ENCODE data around the gene L3MBTL3. TPM values are rescaled to one million over a fixed set of nuclear protein-coding genes. Genes with fewer than 3 reads are reported as not detected.
A peak's percentile ranks its signal among the peaks of the same experiment; 100 is the strongest.

Gene L3MBTL3
- polyA plus RNA-seq, 1 of the 3 experiments (the other 2 are of a cell fraction) = 12.6 TPM

DNA sequence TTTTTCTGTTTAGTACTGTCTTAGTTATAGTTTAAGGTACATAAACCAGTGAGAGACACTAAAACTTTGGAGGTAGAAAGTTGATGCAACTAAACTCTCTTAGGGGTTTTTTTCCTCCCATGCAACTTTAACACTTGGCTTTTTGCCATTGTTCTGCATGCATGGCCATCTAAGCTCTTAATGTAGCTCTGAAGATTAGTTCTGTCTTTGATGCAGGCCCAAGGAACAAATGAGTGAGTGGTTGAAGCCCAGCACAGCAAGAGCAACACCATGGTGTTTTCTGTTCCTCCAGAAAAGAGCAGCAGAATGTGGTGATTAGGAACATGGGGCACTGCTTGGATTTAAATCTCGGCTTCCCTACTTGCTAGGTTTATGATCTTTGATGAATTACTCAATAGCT lies 89.3 kb downstream of the L3MBTL3 start (continued):
- TF ChIP-seq GATA2 (CRISPR knock-in tag; IDR thresholded peaks at IDR 0.05) (no peak), FOSL2 (IDR thresholded peaks at IDR 0.05; ENCODE audit: borderline replicate concordance, low read depth) (no peak), EP300 (IDR thresholded peaks at IDR 0.05; ENCODE audit: borderline replicate concordance in 1 of 2, low read depth in 1 of 2, low read length in 1 of 2) (no peak), SMC3 (IDR thresholded peaks at IDR 0.05; ENCODE audit: low read depth, low read length) (no peak)

DNA sequence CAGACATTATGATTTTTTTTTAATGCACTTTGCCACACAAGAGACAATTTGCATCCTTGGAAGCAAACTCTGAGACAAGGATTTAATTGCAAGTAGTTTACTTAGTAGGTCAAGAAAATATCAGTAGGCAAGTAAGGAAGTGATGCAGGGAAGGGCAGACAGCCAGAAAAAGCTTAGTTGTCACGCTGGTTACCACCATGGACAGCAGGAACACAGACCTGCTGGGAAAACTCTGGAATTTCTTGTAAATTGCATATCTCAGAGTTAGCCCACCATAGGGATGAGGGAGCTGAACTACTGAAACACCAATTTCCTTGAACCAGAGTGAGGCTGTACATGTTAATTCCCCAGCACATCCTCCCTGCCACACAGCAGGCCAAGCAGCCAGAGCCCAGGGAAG lies 92.7 kb downstream of the L3MBTL3 start:
- 84% methylated on average over 1 of the region's 1 CpG for WGBS (ENCODE audit: low lambda C conversion rate)
- no peak overlapping the region for H3K27ac ChIP-seq (ENCODE audit: low read depth in 2 of 2, low read length in 1 of 2)
- POLR2A ChIA-PET = no interaction called here
- H3K4me2 ChIP-seq = no peak overlapping the region
- no peak for DNase-seq
- H3K9me3 ChIP-seq = no peaks in the 10 kb centered on the region
- H4K20me1 ChIP-seq (ENCODE audit: insufficient read depth) = no peaks in the 10 kb centered on the region
- no peak overlapping the region for H2AFZ ChIP-seq (ENCODE audit: low read depth)
- TF ChIP-seq, protein P1, sequence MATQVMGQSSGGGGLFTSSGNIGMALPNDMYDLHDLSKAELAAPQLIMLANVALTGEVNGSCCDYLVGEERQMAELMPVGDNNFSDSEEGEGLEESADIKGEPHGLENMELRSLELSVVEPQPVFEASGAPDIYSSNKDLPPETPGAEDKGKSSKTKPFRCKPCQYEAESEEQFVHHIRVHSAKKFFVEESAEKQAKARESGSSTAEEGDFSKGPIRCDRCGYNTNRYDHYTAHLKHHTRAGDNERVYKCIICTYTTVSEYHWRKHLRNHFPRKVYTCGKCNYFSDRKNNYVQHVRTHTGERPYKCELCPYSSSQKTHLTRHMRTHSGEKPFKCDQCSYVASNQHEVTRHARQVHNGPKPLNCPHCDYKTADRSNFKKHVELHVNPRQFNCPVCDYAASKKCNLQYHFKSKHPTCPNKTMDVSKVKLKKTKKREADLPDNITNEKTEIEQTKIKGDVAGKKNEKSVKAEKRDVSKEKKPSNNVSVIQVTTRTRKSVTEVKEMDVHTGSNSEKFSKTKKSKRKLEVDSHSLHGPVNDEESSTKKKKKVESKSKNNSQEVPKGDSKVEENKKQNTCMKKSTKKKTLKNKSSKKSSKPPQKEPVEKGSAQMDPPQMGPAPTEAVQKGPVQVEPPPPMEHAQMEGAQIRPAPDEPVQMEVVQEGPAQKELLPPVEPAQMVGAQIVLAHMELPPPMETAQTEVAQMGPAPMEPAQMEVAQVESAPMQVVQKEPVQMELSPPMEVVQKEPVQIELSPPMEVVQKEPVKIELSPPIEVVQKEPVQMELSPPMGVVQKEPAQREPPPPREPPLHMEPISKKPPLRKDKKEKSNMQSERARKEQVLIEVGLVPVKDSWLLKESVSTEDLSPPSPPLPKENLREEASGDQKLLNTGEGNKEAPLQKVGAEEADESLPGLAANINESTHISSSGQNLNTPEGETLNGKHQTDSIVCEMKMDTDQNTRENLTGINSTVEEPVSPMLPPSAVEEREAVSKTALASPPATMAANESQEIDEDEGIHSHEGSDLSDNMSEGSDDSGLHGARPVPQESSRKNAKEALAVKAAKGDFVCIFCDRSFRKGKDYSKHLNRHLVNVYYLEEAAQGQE (IDR thresholded peaks at IDR 0.05; ENCODE audit: low read depth, low read length) = peak; percentile 65; the same call in 1 of the 2 replicates
- no peak for TF ChIP-seq FOSL2 (IDR thresholded peaks at IDR 0.05; ENCODE audit: borderline replicate concordance, low read depth)
- peaks cover 0 to 55% of the 10 kb centered on the region in 2 experiments for H3K36me3 ChIP-seq (replicated peaks in 1 of 2; ENCODE audit: control insufficient read depth in 1 of 2, insufficient read depth in 2 of 2, low read length in 1 of 2)
- CTCF ChIA-PET = no interaction called here
- H3K4me3 ChIP-seq (ENCODE audit: low read depth in 2 of 2, low read length in 1 of 2) = no peak overlapping the region
- no peaks in the 10 kb centered on the region for H3F3A ChIP-seq (replicated peaks; ENCODE audit: insufficient read depth)
- H3K9ac ChIP-seq = no peak overlapping the region
- peaks cover 5 to 8% of the 10 kb centered on the region in 2 experiments; a peak in 2 of 4 replicates for H3K4me1 ChIP-seq (ENCODE audit: control insufficient read depth in 1 of 2, insufficient read depth in 2 of 2, low read depth in 1 of 2, low read length in 1 of 2)
- no peaks in the 10 kb centered on the region for H3K79me2 ChIP-seq (ENCODE audit: insufficient read depth)
- no peaks in the 10 kb centered on the region for H3K27me3 ChIP-seq (ENCODE audit: insufficient read depth)
- no peaks in the 10 kb centered on the region for H3K9me2 ChIP-seq

DNA sequence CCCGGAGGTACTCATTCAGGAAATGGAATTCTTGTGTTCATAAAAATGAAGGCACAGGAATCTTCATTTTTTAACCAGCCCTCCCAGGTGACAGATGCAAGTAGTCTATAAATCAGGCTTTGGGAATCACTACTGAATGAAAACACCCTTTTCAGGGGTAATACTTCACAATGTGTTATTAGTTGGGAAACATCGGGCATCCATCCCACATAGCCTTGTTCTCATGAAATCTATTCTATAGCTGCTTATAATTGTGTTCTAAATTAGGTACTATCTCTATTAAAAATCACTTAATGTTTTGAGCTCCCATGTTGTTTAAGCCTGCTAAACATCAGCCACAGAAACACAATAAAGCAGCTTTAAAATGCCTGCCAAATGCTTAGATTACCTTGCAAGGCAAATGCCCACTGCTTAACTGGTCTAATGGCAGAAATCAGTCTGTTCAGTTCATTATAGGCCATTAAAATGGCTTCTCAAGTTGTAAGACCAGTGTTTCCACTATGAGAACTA lies 94.9 kb downstream of the L3MBTL3 start:
- 63% methylated on average over 2 of the region's 2 CpGs for WGBS (ENCODE audit: low lambda C conversion rate)
- CTCF ChIA-PET = no interaction called here
- H3K4me1 ChIP-seq (ENCODE audit: control insufficient read depth in 1 of 2, insufficient read depth in 2 of 2, low read depth in 1 of 2, low read length in 1 of 2) = peaks cover 5 to 8% of the 10 kb centered on the region in 2 experiments; a peak in 2 of 4 replicates
- TF ChIP-seq RXRA (IDR thresholded peaks at IDR 0.05; ENCODE audit: borderline replicate concordance, low read depth) = no peak
- no peak for TF ChIP-seq EZH2phosphoT487 (IDR thresholded peaks at IDR 0.05; ENCODE audit: borderline replicate concordance, low read depth)
- TF ChIP-seq, protein P2, sequence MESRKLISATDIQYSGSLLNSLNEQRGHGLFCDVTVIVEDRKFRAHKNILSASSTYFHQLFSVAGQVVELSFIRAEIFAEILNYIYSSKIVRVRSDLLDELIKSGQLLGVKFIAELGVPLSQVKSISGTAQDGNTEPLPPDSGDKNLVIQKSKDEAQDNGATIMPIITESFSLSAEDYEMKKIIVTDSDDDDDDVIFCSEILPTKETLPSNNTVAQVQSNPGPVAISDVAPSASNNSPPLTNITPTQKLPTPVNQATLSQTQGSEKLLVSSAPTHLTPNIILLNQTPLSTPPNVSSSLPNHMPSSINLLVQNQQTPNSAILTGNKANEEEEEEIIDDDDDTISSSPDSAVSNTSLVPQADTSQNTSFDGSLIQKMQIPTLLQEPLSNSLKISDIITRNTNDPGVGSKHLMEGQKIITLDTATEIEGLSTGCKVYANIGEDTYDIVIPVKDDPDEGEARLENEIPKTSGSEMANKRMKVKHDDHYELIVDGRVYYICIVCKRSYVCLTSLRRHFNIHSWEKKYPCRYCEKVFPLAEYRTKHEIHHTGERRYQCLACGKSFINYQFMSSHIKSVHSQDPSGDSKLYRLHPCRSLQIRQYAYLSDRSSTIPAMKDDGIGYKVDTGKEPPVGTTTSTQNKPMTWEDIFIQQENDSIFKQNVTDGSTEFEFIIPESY (IDR thresholded peaks at IDR 0.05; ENCODE audit: borderline replicate concordance, low read depth) = no peak
- no peak for TF ChIP-seq SMC3 (IDR thresholded peaks at IDR 0.05; ENCODE audit: low read depth, low read length)
- TF ChIP-seq TCF12 (IDR thresholded peaks at IDR 0.05) = no peak
- no peak for TF ChIP-seq POLR2AphosphoS5 (IDR thresholded peaks at IDR 0.05; ENCODE audit: low read depth, low read length)
- TF ChIP-seq GABPA (IDR thresholded peaks at IDR 0.05; ENCODE audit: low read depth) = no peak
- TF ChIP-seq YY1 (IDR thresholded peaks at IDR 0.05; ENCODE audit: low read depth) = no peak
- TF ChIP-seq ELF1 (IDR thresholded peaks at IDR 0.05) = no peak
- TF ChIP-seq CHD2 (IDR thresholded peaks at IDR 0.05; ENCODE audit: low read length, partially characterized antibody) = no peak
- no peak for TF ChIP-seq GATA2 (CRISPR knock-in tag; IDR thresholded peaks at IDR 0.05)
- TF ChIP-seq EP300 (IDR thresholded peaks at IDR 0.05; ENCODE audit: borderline replicate concordance in 1 of 2, low read depth in 1 of 2, low read length in 1 of 2) = no peak
- TF ChIP-seq, protein P3, sequence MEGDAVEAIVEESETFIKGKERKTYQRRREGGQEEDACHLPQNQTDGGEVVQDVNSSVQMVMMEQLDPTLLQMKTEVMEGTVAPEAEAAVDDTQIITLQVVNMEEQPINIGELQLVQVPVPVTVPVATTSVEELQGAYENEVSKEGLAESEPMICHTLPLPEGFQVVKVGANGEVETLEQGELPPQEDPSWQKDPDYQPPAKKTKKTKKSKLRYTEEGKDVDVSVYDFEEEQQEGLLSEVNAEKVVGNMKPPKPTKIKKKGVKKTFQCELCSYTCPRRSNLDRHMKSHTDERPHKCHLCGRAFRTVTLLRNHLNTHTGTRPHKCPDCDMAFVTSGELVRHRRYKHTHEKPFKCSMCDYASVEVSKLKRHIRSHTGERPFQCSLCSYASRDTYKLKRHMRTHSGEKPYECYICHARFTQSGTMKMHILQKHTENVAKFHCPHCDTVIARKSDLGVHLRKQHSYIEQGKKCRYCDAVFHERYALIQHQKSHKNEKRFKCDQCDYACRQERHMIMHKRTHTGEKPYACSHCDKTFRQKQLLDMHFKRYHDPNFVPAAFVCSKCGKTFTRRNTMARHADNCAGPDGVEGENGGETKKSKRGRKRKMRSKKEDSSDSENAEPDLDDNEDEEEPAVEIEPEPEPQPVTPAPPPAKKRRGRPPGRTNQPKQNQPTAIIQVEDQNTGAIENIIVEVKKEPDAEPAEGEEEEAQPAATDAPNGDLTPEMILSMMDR (IDR thresholded peaks at IDR 0.05) = no peak
- TF ChIP-seq JUND (IDR thresholded peaks at IDR 0.05) = no peak
- TF ChIP-seq, protein P4, sequence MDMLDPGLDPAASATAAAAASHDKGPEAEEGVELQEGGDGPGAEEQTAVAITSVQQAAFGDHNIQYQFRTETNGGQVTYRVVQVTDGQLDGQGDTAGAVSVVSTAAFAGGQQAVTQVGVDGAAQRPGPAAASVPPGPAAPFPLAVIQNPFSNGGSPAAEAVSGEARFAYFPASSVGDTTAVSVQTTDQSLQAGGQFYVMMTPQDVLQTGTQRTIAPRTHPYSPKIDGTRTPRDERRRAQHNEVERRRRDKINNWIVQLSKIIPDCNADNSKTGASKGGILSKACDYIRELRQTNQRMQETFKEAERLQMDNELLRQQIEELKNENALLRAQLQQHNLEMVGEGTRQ (IDR thresholded peaks at IDR 0.05; ENCODE audit: borderline replicate concordance, low read depth, low read length) = no peak

More for the DNA sequence above, 94.9 kb downstream of the L3MBTL3 start:
- Histone ChIP-seq H3K27ac (ENCODE audit: low read depth in 2 of 2, low read length in 1 of 2) (peak overlapping the region in 1 of 2 experiments; percentile 58; a peak in 2 of 4 replicates), H3K79me2 (ENCODE audit: insufficient read depth) (no peaks in the 10 kb centered on the region), H3K4me2 (no peak overlapping the region), H3K36me3 (replicated peaks in 1 of 2; ENCODE audit: control insufficient read depth in 1 of 2, insufficient read depth in 2 of 2, low read length in 1 of 2) (peaks cover 0 to 46% of the 10 kb centered on the region in 2 experiments), H3K9me3 (no peaks in the 10 kb centered on the region), H3K27me3 (ENCODE audit: insufficient read depth) (no peaks in the 10 kb centered on the region), H3F3A (replicated peaks; ENCODE audit: insufficient read depth) (no peaks in the 10 kb centered on the region), H2AFZ (ENCODE audit: low read depth) (no peak overlapping the region), H4K20me1 (ENCODE audit: insufficient read depth) (no peaks in the 10 kb centered on the region), H3K9ac (no peak overlapping the region), H3K4me3 (ENCODE audit: low read depth in 2 of 2, low read length in 1 of 2) (no peak overlapping the region), H3K9me2 (no peaks in the 10 kb centered on the region)
- POLR2A ChIA-PET = no interaction called here
- DNase-seq = peak; percentile 0

Data from SK-N-SH (cell line).